22Rv1 (cell line): Measurements from ENCODE around the gene TOMM7.

Experiments used
- ZFX ChIP-seq: fragments of 450-650 bp; IDR thresholded peaks from 2 replicates; pipeline ENCODE4 v1.6.1; 2017; ENCODE audit warnings: antibody characterized with exemption, borderline replicate concordance
- TF ChIP-seq, protein P1 (sequence below): fragments of 450-650 bp; IDR thresholded peaks from 2 replicates; pipeline ENCODE4 v1.5.1; 2017; ENCODE audit warnings: mild to moderate bottlenecking

DNA sequence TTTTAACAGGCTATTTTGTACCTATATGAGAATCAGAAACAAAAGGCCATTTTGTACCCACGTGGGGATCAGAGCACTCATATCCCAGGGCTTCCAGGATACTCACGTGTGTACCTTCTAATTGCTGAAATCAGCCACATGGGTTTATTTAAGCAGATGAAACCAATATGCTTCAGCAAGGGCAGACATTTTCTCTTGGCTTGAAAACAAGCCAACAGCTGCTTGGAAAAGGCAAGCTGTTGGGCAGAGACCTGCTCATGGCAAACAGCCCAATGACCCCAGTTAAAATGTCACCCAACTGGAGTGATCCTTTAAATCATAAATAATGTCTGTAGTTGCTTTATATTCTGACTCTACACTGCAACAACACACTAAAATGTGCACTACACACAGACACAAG is 26.5 kb upstream of the TOMM7 start:
- TF ChIP-seq, protein P1, sequence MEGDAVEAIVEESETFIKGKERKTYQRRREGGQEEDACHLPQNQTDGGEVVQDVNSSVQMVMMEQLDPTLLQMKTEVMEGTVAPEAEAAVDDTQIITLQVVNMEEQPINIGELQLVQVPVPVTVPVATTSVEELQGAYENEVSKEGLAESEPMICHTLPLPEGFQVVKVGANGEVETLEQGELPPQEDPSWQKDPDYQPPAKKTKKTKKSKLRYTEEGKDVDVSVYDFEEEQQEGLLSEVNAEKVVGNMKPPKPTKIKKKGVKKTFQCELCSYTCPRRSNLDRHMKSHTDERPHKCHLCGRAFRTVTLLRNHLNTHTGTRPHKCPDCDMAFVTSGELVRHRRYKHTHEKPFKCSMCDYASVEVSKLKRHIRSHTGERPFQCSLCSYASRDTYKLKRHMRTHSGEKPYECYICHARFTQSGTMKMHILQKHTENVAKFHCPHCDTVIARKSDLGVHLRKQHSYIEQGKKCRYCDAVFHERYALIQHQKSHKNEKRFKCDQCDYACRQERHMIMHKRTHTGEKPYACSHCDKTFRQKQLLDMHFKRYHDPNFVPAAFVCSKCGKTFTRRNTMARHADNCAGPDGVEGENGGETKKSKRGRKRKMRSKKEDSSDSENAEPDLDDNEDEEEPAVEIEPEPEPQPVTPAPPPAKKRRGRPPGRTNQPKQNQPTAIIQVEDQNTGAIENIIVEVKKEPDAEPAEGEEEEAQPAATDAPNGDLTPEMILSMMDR: no peak
- no peak for TF ChIP-seq ZFX
